NCI-H2171 (cell line): ENCODE results near the gene TRIM68.

Source experiments
- DNase-seq: peaks from one replicate; lab custom pipeline; 2025; lab: John Stamatoyannopoulos, UW

The TRIM68 gene

GRCh38 chr11:4606231-4607015 lies 1.6 kb downstream of the TRIM68 start:
- no peak for DNase-seq

- DNase-seq, result no peak
Measured at GRCh38 chr11:4605057-4605456, 3.0 kb downstream of the TRIM68 start.

- no peak for DNase-seq
Measured at GRCh38 chr11:4593739-4594138, 14.3 kb downstream of the TRIM68 start, which contains the start of gene OR52I1. Gene OR52I1, plus strand, starts transcription at chr11:4594039. Its CDS starts 0 bp downstream, at chr11:4594039.

GRCh38 chr11:4589017-4589416 lies 19.0 kb downstream of the TRIM68 start:
- DNase-seq, result no peak

GRCh38 chr11:4581443-4581842 lies 26.6 kb downstream of the TRIM68 start, which contains the start of gene OR52I2:
Gene OR52I2, plus strand, starts transcription at chr11:4581743.
- DNase-seq, result no peak

- no peak for DNase-seq
Measured at GRCh38 chr11:4580124-4580523, 27.9 kb downstream of the TRIM68 start.

GRCh38 chr11:4578624-4579023 lies 29.4 kb downstream of the TRIM68 start:
- no peak for DNase-seq

GRCh38 chr11:4577761-4578160 lies 30.3 kb downstream of the TRIM68 start:
- DNase-seq, result no peak

GRCh38 chr11:4576880-4577279 lies 31.2 kb downstream of the TRIM68 start:
- DNase-seq, result no peak

- no peak for DNase-seq
Measured at GRCh38 chr11:4569075-4569474, 39.0 kb downstream of the TRIM68 start.

GRCh38 chr11:4565371-4565770 lies 42.7 kb downstream of the TRIM68 start:
- DNase-seq, result no peak

- DNase-seq, result no peak
Measured at GRCh38 chr11:4560467-4560866, 47.6 kb downstream of the TRIM68 start.

- DNase-seq, result no peak
Measured at GRCh38 chr11:4559527-4560440, 48.2 kb downstream of the TRIM68 start.

- DNase-seq, result no peak
Measured at GRCh38 chr11:4551346-4551979, 56.6 kb downstream of the TRIM68 start.
